Adrenal gland (tissue), 5 donors: ENCODE results near the gene P2RX3.

Source experiments
- CTCF ChIP-seq, 6 experiments: fragments of 450-650 bp in 4 of 6; fragments of 200-600 bp in 2 of 6; sonication (generic) in 1 of 6; IDR thresholded peaks; 1 replicate in 5 of 6; 2 replicates in 1 of 6; pipeline versions ENCODE4 v1.5.1 to v1.8.0; 2016 to 2021; ENCODE audit warnings: antibody characterized with exemption in 6 of 6, mild to moderate bottlenecking in 2 of 6, moderate library complexity in 1 of 6
- POLR2A ChIP-seq, 2 donors: fragments of 450-650 bp; IDR thresholded peaks; one replicate each; pipeline ENCODE4 v1.6.1; 2017; ENCODE audit warnings: antibody characterized with exemption in 2 of 2, mild to moderate bottlenecking in 2 of 2, moderate library complexity in 1 of 2
- donor health status: DM: no; HTN: no; CAD: no.

DNA sequence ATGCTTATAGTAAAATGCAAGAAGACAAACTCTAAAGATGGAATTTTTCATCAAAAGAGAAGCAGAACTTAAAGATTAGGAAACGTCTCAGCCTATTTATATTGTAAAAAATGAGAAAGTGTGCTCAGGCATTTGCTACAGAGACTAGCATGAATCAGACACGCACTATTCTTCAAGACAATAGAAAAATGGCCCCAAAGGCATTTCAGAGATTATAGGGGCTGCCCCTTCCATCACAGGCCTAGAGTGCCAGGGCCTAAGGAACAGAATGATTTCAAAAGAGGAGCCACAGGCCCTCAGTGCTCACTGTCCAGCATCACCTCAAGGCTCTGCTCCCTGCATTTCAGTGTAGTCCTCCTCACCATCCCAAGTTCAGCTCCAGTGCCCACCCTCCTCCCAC is 40.9 kb upstream of the P2RX3 start:
- TF ChIP-seq CTCF (IDR thresholded peaks at IDR 0.05) (no peak), POLR2A (IDR thresholded peaks at IDR 0.05) (no peak)
